Type B pancreatic cell (in vitro differentiated cells): ENCODE results near the gene MEI4. TPM values are rescaled to one million over a fixed set of nuclear protein-coding genes. Genes with fewer than 3 reads are reported as not detected.

Source experiments
- DNase-seq: peaks from one replicate; pipeline ENCODE4 v3.0.0; 2021; ENCODE audit warnings: mixed read lengths; ENCODE audit not compliant: unreplicated experiment; ENCODE audit errors: extremely low spot score
- H3K27ac Mint-ChIP-seq: 2 replicates; pipeline ENCODE4 v1.8.0; 2021; ENCODE audit warnings: mild to moderate bottlenecking, mixed read lengths
- H3K27me3 Mint-ChIP-seq: 2 replicates; pipeline ENCODE4 v1.8.0; 2021; ENCODE audit warnings: mixed read lengths
- H3K36me3 Mint-ChIP-seq: 2 replicates; pipeline ENCODE4 v1.8.0; 2021; ENCODE audit warnings: mixed read lengths
- H3K4me1 Mint-ChIP-seq: one replicate; pipeline ENCODE4 v1.8.0; 2021; ENCODE audit warnings: mixed read lengths; ENCODE audit not compliant: unreplicated experiment
- H3K4me3 Mint-ChIP-seq: 2 replicates; pipeline ENCODE4 v1.8.0; 2021; ENCODE audit warnings: mild to moderate bottlenecking, mixed read lengths
- H3K9me3 Mint-ChIP-seq: 2 replicates; pipeline ENCODE4 v1.8.0; 2021; ENCODE audit warnings: mixed read lengths
- CTCF ChIP-seq: fragments of 200-600 bp; sonication (generic); conservative IDR thresholded peaks from 2 replicates; pipeline ENCODE4 v1.5.0; 2021; ENCODE audit warnings: antibody characterized with exemption, mild to moderate bottlenecking
- total RNA-seq: library from RNA; stranded (reverse); gene quantifications from 2 replicates; pipeline ENCODE4 v1.2.1, GENCODE V29; 2021; ENCODE audit warnings: low replicate concordance

The MEI4 gene
- total RNA-seq, 1 donor from 2014 or later = 0.29 TPM

GRCh38 chr6:77834591-77834996 is 181.8 kb downstream of the MEI4 start:
- Mint-ChIP-seq H3K4me3 (no peak overlapping the region), H3K4me1 (no peaks in the 10 kb centered on the region), H3K27ac (no peak overlapping the region), H3K27me3 (no peaks in the 10 kb centered on the region), H3K9me3 (no peaks in the 10 kb centered on the region), H3K36me3 (no peaks in the 10 kb centered on the region)
- TF ChIP-seq CTCF = no peak
- DNase-seq = no peak

GRCh38 chr6:77837034-77837784 is 184.4 kb downstream of the MEI4 start:
- no peak overlapping the region for H3K4me3 Mint-ChIP-seq
- H3K27ac Mint-ChIP-seq = no peak overlapping the region
- no peak for DNase-seq
- no peaks in the 10 kb centered on the region for H3K9me3 Mint-ChIP-seq
- H3K4me1 Mint-ChIP-seq = no peaks in the 10 kb centered on the region
- no peaks in the 10 kb centered on the region for H3K36me3 Mint-ChIP-seq
- H3K27me3 Mint-ChIP-seq = no peaks in the 10 kb centered on the region
- TF ChIP-seq CTCF = no peak

- no peaks in the 10 kb centered on the region for H3K27me3 Mint-ChIP-seq
- H3K27ac Mint-ChIP-seq = no peak overlapping the region
- H3K36me3 Mint-ChIP-seq = no peaks in the 10 kb centered on the region
- no peak for DNase-seq
- no peaks in the 10 kb centered on the region for H3K9me3 Mint-ChIP-seq
- H3K4me1 Mint-ChIP-seq = no peaks in the 10 kb centered on the region
- no peak overlapping the region for H3K4me3 Mint-ChIP-seq
- TF ChIP-seq CTCF = no peak
Observed at GRCh38 chr6:77839292-77839691, 186.5 kb downstream of the MEI4 start.

- no peak for TF ChIP-seq CTCF
- no peak overlapping the region for H3K27ac Mint-ChIP-seq
- no peaks in the 10 kb centered on the region for H3K9me3 Mint-ChIP-seq
- H3K4me1 Mint-ChIP-seq = no peaks in the 10 kb centered on the region
- no peak overlapping the region for H3K4me3 Mint-ChIP-seq
- no peak for DNase-seq
- H3K27me3 Mint-ChIP-seq = no peaks in the 10 kb centered on the region
- H3K36me3 Mint-ChIP-seq = no peaks in the 10 kb centered on the region
Observed at GRCh38 chr6:77844822-77845221, 192.0 kb downstream of the MEI4 start.

- no peak for TF ChIP-seq CTCF
- Mint-ChIP-seq H3K27ac (no peak overlapping the region), H3K4me1 (no peaks in the 10 kb centered on the region), H3K4me3 (no peak overlapping the region), H3K36me3 (no peaks in the 10 kb centered on the region), H3K27me3 (no peaks in the 10 kb centered on the region), H3K9me3 (no peaks in the 10 kb centered on the region)
- DNase-seq = no peak
Observed at GRCh38 chr6:77853401-77853800, 200.6 kb downstream of the MEI4 start.
